ENCODE data around the gene GLP1R. TPM values are rescaled to one million over a fixed set of nuclear protein-coding genes. Genes with fewer than 3 reads are reported as not detected.

Gene GLP1R
- total RNA-seq, 3 donors from 2014 or later (not counting 1 experiment from before 2014, with no cell fraction given) = 2.2 to 6.5 (median 3.0) TPM

DNA sequence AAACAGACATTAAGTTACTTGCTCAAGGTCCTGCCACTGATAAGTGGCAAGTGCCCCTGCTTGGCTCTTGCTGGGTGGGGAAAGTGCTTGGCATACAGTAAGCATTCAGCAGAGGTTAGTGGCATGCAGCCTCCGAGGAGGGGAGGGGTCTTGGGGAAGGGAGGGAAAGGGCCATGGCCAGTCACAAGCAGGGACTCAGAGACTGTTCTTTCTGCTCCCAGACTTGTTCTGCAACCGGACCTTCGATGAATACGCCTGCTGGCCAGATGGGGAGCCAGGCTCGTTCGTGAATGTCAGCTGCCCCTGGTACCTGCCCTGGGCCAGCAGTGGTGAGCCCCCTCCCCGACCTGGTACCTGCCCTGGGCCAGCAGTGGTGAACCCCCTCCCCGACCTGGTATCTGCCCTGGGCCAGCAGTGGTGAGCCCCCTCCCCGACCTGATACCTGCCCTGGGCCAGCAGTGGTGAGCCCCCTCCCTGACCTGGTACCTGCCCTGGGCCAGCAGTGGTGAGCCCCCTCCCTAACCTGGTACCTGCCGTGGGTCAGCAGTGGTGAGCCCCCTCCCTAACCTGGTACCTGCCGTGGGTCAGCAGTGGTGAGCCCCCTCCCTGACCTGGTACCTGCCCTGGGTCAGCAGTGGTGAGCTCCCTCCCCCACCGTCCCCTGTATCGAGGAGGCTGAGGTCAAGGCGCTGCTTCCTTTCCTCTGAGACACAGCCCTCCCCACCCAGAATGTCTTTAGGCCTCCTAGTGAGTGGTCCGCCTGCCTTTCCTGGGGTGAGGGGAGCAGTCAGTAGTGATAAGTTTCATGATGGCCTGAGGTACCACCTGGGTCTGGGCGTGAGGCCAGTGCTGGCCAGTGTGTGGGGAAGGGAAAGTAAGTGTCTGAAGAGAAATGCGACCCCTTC is 8.9 kb downstream of the GLP1R start:
- Histone ChIP-seq H3K27ac (ENCODE audit: low read length) (no peak overlapping the region), H3K4me3 (ENCODE audit: low read length) (no peak overlapping the region), H3K9me3 (ENCODE audit: control insufficient read depth, insufficient read depth, low read length) (no peaks in the 10 kb centered on the region), H3K27me3 (ENCODE audit: control insufficient read depth, insufficient read depth, low read length) (no peaks in the 10 kb centered on the region), H3K4me1 (ENCODE audit: control insufficient read depth, insufficient read depth, low read length) (peaks cover 16% of the 10 kb centered on the region), H3K36me3 (ENCODE audit: control insufficient read depth, insufficient read depth, low read length) (no peaks in the 10 kb centered on the region)
- ATAC-seq (peak in 2 of 3 donors; percentile 34 to 54), DNase-seq (no peak)
- no peaks in the 10 kb centered on the region for H3K9me3 Mint-ChIP-seq
- H3K27ac Mint-ChIP-seq = peak overlapping the region in 1 of 2 donors; percentile 58
- intact Hi-C loops (cut with micrococcal nuclease) = no loop called here
- H3K36me3 Mint-ChIP-seq = no peaks in the 10 kb centered on the region
- TF ChIP-seq, protein P1, sequence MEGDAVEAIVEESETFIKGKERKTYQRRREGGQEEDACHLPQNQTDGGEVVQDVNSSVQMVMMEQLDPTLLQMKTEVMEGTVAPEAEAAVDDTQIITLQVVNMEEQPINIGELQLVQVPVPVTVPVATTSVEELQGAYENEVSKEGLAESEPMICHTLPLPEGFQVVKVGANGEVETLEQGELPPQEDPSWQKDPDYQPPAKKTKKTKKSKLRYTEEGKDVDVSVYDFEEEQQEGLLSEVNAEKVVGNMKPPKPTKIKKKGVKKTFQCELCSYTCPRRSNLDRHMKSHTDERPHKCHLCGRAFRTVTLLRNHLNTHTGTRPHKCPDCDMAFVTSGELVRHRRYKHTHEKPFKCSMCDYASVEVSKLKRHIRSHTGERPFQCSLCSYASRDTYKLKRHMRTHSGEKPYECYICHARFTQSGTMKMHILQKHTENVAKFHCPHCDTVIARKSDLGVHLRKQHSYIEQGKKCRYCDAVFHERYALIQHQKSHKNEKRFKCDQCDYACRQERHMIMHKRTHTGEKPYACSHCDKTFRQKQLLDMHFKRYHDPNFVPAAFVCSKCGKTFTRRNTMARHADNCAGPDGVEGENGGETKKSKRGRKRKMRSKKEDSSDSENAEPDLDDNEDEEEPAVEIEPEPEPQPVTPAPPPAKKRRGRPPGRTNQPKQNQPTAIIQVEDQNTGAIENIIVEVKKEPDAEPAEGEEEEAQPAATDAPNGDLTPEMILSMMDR (IDR thresholded peaks at IDR 0.05) = no peak
- H3K4me1 Mint-ChIP-seq = peaks cover 15 to 37% of the 10 kb centered on the region in 2 donors
- 61% methylated on average over 16 of the region's 17 CpGs for WGBS (ENCODE audit: insufficient coverage)
- H3K4me3 Mint-ChIP-seq = no peak overlapping the region
- no peaks in the 10 kb centered on the region for H3K27me3 Mint-ChIP-seq (ENCODE audit: low read depth in 2 of 2)

DNA sequence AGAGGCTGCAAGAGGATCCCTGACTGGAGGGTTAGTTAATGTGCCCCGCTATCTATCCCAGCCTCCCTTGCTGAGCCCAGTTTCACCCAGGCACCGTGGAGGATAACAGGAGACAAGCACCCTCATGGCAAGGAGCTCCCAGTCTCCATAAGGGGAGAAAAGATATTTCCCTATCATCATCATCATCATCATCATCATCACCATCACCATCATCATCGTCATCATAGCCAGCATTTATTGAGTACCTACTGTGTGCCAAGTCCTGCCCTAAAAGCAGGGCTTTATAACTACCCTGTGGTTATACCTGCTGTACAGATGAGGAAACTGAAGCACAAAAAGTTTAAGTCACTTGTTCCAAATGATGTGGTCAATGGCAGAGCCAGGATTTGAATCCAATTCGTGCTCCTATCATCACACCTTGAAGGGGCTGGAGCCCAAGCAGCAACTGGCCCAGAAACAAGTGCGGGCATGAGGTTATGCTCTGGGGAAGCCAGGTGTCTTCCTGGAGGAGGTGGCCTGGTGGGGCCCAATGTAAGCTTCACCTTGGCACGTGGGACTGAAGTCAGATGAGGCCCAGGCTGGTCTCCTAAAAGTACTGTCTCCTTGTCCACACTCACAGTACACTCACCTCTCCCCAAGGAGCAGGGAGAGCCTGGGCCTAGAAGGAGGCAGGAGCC is 10.0 kb downstream of the GLP1R start:
- Mint-ChIP-seq H3K4me1 (peaks cover 4 to 28% of the 10 kb centered on the region in 2 donors), H3K4me3 (no peak overlapping the region), H3K27ac (peak overlapping the region in 1 of 2 donors; percentile 58), H3K9me3 (no peaks in the 10 kb centered on the region), H3K36me3 (no peaks in the 10 kb centered on the region), H3K27me3 (ENCODE audit: low read depth in 2 of 2) (no peaks in the 10 kb centered on the region)
- 81% methylated on average over 6 of the region's 6 CpGs for WGBS (ENCODE audit: insufficient coverage)
- no peak for DNase-seq
- Histone ChIP-seq H3K27ac (ENCODE audit: low read length) (no peak overlapping the region), H3K9me3 (ENCODE audit: control insufficient read depth, insufficient read depth, low read length) (no peaks in the 10 kb centered on the region), H3K27me3 (ENCODE audit: control insufficient read depth, insufficient read depth, low read length) (no peaks in the 10 kb centered on the region), H3K36me3 (ENCODE audit: control insufficient read depth, insufficient read depth, low read length) (no peaks in the 10 kb centered on the region), H3K4me3 (ENCODE audit: low read length) (no peak overlapping the region), H3K4me1 (ENCODE audit: control insufficient read depth, insufficient read depth, low read length) (peaks cover 14% of the 10 kb centered on the region)
- intact Hi-C loops (cut with micrococcal nuclease) = no loop called here
- ATAC-seq = no peak
- TF ChIP-seq, protein P1 (IDR thresholded peaks at IDR 0.05) = no peak

DNA sequence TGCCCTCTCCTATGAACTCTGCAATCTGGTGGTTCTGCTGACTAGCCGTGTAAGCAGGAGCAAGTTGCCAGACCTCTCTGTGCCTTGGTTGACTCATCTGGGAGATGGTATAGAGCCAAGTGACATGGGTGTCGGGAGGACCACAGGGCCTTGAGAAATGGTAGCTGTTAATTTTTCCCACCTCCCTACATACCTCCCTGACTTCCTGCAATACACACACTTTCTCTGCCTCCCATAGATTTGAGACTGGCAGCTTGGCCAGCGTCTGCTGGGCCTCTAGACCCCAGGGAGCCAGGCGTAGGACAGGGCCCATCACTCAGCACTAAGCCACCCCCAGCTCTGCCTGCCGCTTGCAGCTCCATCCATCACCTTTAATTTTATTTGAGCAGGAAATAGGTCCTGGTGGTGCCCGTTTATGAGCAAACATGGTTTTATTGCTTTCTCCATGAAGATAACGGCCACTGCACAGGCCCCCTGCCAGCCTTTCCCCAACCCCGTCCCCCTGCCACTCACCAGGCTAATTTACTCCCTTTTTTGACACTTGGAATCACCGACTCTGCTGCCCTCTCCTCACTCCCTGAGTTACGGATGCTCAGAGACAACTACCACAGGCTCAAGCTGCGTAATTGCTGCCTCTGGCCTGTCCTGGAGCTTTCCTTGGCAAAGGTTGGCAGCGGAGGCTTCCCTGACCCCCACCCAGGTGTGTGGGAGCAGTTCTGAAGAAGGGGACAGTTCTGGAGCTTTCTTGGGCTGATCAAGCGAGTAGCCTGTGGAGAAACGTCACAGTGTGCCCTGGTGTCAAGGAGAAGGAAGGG is 11.1 kb downstream of the GLP1R start:
- TF ChIP-seq, protein P1 (IDR thresholded peaks at IDR 0.05) = no peak
- H3K9me3 ChIP-seq (ENCODE audit: control insufficient read depth, insufficient read depth, low read length) = no peaks in the 10 kb centered on the region
- H3K27ac ChIP-seq (ENCODE audit: low read length) = no peak overlapping the region
- Mint-ChIP-seq H3K4me1 (peaks cover 4 to 26% of the 10 kb centered on the region in 2 donors), H3K27me3 (ENCODE audit: low read depth in 2 of 2) (peaks cover 0 to 3% of the 10 kb centered on the region in 2 donors), H3K4me3 (no peak overlapping the region), H3K36me3 (no peaks in the 10 kb centered on the region), H3K27ac (no peak overlapping the region), H3K9me3 (no peaks in the 10 kb centered on the region)
- peaks cover 14% of the 10 kb centered on the region for H3K4me1 ChIP-seq (ENCODE audit: control insufficient read depth, insufficient read depth, low read length)
- 76% methylated on average over 14 of the region's 14 CpGs for WGBS (ENCODE audit: insufficient coverage)
- intact Hi-C loops (cut with micrococcal nuclease) = no loop called here
- DNase-seq = no peak
- no peaks in the 10 kb centered on the region for H3K36me3 ChIP-seq (ENCODE audit: control insufficient read depth, insufficient read depth, low read length)
- H3K27me3 ChIP-seq (ENCODE audit: control insufficient read depth, insufficient read depth, low read length) = no peaks in the 10 kb centered on the region
- ATAC-seq = no peak
- H3K4me3 ChIP-seq (ENCODE audit: low read length) = no peak overlapping the region
